ENCODE results near the gene HSPA14.
"Not testable (repeated sequence)": the region's sequence is repeated elsewhere in the genome, so short reads cannot be mapped to it uniquely, and the experiment has no call there.

Gene HSPA14, protein sequence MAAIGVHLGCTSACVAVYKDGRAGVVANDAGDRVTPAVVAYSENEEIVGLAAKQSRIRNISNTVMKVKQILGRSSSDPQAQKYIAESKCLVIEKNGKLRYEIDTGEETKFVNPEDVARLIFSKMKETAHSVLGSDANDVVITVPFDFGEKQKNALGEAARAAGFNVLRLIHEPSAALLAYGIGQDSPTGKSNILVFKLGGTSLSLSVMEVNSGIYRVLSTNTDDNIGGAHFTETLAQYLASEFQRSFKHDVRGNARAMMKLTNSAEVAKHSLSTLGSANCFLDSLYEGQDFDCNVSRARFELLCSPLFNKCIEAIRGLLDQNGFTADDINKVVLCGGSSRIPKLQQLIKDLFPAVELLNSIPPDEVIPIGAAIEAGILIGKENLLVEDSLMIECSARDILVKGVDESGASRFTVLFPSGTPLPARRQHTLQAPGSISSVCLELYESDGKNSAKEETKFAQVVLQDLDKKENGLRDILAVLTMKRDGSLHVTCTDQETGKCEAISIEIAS

GRCh38 chr10:14837757-14838581 lies at the start of gene HSPA14, which contains the start of the genes CDNF and MSANTD7:
Gene HSPA14, plus strand, starts transcription at chr10:14838306. Its CDS starts 97 bp downstream, at chr10:14838403.
Gene CDNF, minus strand, starts transcription at chr10:14838037. Its CDS starts 91 bp downstream, at chr10:14837946.
Gene MSANTD7, plus strand, starts transcription at chr10:14838306. Its CDS starts 3,979 bp downstream, at chr10:14842285.
- peak; percentile 100 for DNase-seq

DNA sequence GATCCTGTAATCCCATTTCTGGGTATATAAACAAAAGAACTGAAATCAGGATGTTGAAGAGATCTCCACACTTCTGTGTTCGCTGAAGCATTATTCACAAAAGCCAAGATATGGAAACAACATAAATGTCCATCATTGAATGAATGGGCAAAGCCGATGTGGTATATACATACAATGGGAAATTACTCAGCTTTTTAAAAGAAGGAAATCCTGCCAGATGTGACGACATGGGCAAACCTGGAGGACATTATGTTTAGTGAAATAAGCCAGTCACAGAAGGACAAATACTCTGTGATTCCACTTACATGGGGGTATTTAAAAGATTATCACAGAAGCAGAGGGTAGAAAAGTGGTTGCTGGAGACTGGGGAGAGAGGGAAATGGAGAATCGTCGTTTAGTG lies 39.5 kb upstream of the HSPA14 start:
- no peak for DNase-seq

- DNase-seq: no peak
Observed at GRCh38 chr10:14800397-14800796, 37.7 kb upstream of the HSPA14 start.

DNA sequence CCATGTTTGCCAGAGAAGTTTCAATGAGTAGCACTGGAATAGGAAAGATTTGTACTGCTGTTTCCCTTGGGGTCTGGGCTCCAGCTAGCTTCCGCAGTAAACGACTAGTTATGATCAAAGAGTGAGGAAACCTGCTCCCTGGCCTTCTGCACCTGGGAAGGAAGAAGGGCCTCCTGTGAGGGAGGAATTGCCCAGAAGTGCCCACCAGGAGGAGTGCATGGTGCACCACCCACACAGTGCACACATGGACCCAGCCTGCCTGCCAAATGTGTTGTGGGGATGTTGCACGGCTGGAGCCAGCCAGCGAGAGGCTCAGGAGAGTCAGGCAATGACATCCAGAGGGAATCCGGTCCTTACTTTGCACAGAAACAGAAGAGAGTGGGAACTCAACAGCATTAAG lies 36.4 kb upstream of the HSPA14 start:
- DNase-seq: no peak

DNA sequence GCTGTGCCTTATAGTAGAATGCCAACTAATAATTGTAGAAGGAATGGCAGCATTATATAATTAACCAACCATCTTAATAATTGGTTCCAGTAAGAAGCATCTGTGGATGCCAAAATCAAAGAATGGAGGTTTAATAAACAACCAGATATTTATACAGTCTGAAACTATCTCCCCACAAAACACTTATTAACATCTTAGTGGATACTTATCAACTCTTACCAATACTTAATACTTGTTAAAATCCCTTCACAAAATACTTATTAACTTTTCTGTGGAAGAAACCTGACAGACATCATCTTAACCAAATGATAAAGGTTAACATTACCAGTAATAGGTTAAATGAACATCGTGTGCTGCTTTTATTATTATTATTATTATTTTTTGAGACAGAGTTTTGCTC lies 34.3 kb upstream of the HSPA14 start:
- no peak for DNase-seq

- no peak for DNase-seq
Observed at GRCh38 chr10:14806318-14806717, 31.8 kb upstream of the HSPA14 start.

DNA sequence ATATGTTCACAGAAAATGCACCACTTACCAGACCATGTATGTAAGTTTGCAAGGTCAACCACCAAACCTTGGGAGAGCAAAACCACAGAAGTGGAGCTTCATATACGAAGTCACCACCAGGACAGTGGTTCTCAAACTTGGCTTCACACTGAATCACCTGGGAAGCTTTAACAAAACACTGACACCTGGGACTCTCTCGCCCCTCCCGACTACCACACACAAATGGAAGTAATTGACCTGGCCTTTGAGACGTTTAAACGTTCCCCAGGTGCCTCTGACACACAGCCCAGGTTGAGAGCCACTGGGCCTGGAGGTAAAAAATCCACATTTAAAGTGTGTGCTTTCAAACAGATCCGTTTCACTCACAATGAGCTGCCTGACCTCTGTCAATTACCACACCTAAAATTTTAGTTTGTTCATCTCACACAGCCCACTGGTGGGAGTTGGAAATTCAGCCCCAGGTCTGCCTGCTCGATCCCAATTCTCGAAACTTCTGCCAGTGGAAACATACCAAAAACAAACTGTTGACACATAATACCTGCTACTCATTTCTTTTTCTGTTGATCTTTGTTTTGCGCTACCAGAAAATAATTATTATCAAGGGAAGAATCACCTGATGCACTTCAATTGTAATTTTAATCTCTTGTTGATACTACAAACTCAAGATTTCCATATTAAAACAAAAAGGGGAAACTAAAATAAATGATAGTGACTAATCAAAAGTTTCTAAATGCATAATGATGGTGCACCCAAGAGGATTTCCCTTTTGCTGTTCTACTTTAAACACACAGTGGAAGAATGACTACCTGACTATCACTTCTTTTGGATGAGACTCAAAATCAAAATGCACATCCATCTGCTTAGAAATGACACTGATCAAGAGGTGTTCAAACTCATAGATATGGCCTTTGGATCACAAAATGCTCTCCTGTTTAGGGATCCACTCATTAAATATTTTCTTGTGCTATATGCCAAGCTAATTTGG lies 26.8 kb upstream of the HSPA14 start:
- DNase-seq: no peak

DNA sequence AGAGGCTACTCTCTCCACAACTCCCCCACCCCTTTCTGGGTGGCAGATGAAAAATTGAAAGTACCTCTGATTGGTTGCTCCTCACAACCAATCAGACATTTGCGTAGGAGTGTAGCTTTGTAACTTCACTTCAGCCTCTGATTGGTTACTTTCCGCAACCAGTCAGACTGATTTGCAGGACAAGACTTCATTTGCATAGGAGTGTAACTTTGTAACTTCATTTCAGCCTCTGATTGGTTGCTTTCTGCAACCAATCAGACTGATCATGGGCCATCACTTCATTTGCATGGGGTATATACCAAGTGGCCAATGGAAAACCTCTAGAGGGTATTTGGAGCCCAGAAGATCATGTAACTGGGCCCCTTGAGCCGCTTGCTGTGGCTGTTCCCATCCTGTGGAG lies 25.8 kb upstream of the HSPA14 start:
- peak; percentile 10 for DNase-seq

DNA sequence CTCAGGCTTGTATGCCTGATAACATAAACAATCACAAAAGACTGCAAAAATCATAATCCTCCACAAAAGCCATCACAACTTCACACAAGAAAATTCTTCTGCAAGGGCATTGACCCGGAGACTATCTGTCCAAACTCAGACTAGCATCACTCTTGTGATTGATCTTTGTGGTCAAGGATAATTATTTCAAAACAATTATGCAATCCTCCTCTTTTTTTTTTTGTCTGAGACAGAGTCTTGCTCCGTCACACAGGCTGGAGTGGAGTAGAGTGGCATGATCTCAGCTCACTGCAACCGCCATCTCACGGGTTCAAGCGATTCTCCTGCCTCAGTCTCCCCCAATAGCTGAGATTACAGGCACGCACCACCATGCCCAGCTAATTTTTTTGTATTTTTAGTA lies 22.4 kb upstream of the HSPA14 start:
- no peak for DNase-seq

- not testable (repeated sequence) for DNase-seq
Observed at GRCh38 chr10:14816717-14817116, 21.4 kb upstream of the HSPA14 start.

- DNase-seq: no peak
Observed at GRCh38 chr10:14820010-14820774, 17.9 kb upstream of the HSPA14 start.

GRCh38 chr10:14820775-14821154 lies 17.3 kb upstream of the HSPA14 start:
- no peak for DNase-seq

- no peak for DNase-seq
Observed at GRCh38 chr10:14821635-14822375, 16.3 kb upstream of the HSPA14 start.

- peak; percentile 45 for DNase-seq
Observed at GRCh38 chr10:14822879-14823755, 15.0 kb upstream of the HSPA14 start.

DNA sequence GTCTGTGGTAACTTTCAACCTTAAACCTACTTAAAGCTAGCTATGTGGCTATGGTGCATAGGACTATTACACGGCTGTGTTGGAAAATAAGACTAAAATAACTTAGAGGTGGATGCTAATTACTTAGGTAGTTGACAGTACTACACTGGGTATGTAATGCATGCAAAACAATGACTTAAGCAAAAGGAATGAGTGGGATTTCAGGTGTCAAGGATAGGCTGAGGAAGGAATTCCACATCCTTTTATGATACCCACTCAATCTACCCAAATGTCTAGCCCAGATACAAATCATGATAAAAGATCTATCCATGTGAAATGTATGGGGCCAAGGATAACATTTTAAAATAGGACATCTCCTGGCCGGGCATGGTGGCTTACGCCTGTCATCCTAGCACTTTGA lies 14.1 kb upstream of the HSPA14 start:
- DNase-seq: no peak

- no peak for DNase-seq
Observed at GRCh38 chr10:14826076-14826829, 11.9 kb upstream of the HSPA14 start.

- DNase-seq: no peak
Observed at GRCh38 chr10:14833106-14833505, 5.0 kb upstream of the HSPA14 start.

- DNase-seq: no peak
Observed at GRCh38 chr10:14836208-14836607, 1.9 kb upstream of the HSPA14 start.
